GDM1 (cell line): Measurements from ENCODE around the gene MYBPH.
A peak's percentile ranks its signal among the peaks of the same experiment; 100 is the strongest.

Source experiments
- DNase-seq: peaks from one replicate; lab custom pipeline; 2025; lab: John Stamatoyannopoulos, UW

The MYBPH gene, protein sequence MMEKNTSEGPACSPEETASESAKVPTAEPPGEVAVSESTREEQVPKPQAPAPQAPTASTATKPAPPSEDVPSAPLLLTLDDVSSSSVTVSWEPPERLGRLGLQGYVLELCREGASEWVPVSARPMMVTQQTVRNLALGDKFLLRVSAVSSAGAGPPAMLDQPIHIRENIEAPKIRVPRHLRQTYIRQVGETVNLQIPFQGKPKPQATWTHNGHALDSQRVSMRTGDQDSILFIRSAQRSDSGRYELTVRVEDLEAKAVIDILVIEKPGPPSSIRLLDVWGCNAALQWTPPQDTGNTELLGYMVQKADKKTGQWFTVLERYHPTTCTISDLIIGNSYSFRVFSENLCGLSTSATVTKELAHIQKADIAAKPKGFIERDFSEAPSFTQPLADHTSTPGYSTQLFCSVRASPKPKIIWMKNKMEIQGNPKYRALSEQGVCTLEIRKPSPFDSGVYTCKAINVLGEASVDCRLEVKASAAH

GRCh38 chr1:203175237-203175826 is at the start of gene MYBPH:
TSS of gene MYBPH (minus strand) at chr1:203175826. CDS start at chr1:203175755, 71 bp downstream.
- no peak for DNase-seq

DNA sequence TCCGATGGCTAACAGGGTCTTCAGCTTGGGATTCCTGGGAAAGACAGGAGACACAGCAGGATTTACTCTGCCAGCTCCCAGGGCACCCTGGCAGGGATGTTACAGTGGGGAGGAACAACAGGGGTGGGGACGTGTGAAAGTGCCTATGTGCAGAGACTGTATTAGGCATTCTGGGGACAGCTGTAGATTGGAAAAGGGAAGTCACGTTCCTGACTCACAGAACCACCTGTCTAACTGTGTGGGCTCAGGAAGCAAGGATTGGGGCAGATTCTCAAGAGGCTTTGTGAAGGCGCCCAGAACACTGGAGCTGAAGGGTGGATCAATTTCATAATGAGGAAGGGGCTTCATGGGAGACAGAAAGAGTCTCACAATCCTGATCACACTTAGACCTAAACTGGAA is 49.4 kb upstream of the MYBPH start:
- no peak for DNase-seq

DNA sequence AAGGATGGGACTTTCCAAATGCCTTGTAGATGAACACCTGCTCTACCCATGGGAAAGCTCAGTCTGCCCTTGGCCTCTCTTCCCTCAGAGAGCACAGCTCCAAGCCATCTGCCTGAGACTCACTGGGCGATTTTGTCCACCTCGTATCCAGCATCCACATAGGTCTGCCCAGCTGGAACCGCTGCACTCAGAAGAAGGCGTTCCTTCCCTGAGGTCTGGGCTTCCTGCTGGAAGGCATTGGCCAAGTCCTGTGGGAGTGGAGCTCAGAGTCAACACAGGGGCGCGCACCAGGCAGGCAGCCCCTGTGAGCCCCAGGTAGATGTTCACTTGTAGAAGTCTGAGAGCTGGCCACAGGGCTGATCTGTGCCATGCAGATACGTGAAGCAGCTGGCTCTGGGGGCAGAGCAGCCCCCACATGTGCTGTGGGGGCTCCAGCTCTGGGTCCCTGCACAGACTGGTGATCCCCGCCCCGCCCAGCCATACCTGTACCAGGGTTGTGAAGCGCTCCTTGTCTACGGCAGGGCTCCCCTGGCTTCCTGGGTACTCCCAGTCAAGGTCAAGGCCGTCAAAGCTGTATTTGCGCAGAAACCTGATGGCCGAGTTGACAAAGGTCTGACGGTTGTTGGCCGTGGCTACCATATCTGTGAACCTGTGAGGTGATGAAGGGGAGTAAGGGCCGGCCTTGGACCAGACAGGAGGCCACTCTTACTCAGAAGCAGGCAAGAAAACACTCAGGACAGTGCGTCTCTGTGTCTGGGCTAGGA is 47.6 kb upstream of the MYBPH start:
- no peak for DNase-seq

DNA sequence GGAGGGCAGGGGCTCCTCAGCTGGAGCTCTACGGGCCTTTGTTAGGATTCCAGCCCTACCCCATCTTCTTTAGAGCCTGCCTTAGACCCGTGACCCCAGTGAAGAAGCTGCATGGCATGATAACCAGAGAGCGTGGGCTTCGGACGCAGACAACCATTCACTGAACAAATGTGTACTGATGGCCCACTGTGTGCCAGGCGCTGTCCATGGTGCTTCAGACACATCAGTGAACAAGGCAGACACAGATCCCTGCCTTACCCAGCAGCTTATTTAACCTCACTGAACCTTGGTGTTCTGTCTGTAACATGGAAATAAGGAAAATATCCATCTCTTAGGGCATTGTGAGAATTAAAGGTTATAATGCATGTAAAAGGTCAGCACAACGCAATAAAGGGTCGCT is 44.3 kb upstream of the MYBPH start:
- DNase-seq, result no peak

DNA sequence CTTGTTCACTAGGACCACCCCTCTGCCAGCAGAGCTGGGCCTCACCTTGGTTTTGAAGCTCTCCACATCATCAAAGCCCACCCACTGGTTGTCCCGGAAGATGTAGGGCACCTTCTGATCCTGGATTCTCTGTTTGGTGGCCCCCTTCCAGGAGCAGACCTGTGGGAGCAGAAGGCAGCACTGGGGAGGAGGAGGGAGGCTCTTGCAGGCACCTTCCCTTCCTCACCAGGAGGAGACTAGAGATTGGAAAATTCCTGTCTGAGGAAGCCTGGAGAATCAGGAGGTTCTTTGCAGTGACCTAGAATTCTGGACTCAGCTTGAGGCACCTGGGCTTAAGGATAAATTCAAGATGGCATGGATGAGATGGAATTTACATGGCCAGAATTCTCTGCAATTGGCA is 43.5 kb upstream of the MYBPH start:
- no peak for DNase-seq

GRCh38 chr1:203217668-203218067 is 42.0 kb upstream of the MYBPH start:
- no peak for DNase-seq

DNA sequence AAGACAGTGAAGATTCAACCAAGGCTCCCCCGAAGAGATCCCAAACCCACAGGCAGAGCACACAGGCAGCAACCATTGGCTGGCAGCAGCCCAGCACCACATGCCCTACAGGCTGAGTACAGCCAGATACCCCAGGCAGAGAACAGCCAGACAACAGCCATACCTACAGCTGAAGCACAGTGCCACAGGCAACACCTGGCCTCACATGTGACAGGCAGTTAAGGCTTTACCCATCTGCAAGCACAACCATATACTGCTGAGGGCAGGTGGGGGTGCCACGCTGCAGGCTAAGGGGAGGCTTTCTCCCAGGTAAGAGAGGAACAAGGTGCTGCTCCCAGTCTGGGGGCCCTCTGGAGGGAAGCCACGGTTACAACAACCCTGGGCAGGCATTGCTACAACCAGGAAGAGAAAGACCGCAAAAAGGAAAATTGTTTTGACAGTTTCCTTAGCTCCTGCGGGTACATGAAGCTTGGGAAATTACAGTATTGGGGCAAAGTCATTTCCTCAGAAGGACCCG is 41.6 kb upstream of the MYBPH start:
- DNase-seq, result no peak

DNA sequence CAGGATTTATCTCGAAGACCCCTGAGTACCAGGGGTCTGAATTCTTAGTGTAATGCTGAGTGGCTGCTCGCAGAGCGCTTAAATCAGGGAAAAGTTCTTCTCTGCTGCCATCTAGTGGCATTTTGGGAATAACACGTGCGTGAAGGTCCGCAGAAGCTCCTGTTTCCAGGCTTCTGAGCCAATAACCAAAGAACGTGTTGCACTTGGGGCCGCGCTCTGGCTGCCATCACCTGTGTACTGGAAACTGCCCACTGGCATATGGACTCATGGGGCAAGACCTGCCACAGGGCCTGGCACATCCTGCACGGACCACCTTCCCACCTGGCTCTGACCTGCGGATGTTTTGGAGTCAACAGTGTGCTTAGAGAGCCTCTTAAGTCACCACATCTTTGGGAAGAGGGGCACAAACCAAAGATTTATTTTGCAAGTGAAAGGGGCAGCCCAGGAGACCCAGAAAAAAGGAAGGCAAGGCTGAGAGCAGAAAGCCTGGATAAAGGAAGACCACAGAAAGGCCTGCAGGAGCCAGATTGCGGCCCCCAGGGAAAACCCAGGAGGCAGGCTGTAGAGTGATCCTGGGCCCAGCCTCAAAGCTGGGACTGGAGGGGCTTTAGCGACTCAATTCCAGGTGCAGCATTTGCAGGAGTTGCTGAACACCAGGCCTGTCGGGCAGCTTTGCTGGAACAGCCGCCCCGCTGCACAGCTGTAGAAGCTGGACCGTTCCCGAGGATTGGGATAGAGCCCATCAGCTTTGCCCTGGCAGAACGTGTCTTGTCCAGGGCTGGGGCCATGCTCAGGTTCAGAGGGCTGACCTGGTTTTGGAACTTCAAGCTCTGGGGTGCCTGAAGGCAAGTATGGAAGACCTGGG is 40.9 kb upstream of the MYBPH start:
- DNase-seq, result peak; percentile 63

- DNase-seq, result no peak
Measured at GRCh38 chr1:203215573-203215972, 39.9 kb upstream of the MYBPH start.

- no peak for DNase-seq
Measured at GRCh38 chr1:203214871-203215270, 39.2 kb upstream of the MYBPH start.

DNA sequence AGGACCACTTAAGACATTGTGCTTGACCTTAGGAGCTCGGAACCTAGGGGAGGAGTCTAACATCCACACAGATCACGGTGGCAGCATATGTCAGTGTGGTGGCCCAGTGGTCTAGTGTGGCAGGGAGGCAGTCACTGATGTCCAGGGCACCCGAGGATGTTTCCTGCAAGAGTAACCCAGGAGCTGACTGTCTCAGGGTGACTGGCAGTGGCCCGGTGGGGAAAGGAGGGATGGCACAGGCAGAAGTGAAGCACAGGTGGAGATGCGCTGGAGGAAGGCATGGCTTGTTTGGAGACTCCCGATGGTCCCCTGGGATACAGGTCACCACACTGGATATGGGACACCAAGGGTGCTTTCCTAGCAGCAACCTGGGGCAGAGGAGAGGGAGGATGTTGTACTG is 37.5 kb upstream of the MYBPH start:
- DNase-seq, result no peak

DNA sequence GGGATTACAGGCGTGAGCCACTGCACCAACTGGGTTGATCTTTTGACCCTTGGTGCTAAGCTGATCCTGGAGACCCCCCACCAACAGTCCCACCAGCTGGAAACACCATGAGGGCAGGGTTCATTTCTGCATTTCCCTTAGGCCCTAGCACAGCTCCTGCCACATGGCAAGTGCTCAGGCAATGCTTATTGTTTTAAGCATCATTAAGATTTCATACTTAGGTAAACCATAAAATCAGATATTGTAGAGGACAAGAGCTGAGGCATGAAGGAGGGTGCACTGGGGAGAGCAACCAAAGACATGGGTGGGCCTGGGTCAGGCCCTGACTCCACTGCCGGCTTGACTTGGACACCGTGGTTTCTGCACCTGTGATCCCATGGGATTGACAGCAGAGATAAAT is 36.2 kb upstream of the MYBPH start:
- no peak for DNase-seq

GRCh38 chr1:203210988-203211387 is 35.4 kb upstream of the MYBPH start:
- no peak for DNase-seq

GRCh38 chr1:203210350-203210749 is 34.7 kb upstream of the MYBPH start:
- DNase-seq, result no peak

DNA sequence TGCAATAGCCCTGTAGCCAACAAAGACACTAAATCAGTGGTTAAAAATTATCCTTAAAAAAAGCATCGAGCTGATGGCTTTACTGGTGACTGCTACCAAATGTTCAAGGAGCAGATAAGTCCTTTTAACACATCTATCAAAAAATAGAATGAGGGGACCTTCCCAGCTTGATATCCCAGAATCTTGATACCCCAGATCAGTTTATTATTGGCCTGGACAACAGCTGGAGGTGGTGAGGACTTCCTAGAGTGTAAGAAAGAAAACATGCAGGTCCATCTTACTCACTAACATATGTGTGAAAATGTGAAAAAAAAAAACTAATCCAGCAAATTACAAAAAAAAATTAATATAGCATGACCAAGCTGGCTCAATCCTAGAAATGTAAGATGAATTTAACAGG is 32.6 kb upstream of the MYBPH start:
- no peak for DNase-seq

DNA sequence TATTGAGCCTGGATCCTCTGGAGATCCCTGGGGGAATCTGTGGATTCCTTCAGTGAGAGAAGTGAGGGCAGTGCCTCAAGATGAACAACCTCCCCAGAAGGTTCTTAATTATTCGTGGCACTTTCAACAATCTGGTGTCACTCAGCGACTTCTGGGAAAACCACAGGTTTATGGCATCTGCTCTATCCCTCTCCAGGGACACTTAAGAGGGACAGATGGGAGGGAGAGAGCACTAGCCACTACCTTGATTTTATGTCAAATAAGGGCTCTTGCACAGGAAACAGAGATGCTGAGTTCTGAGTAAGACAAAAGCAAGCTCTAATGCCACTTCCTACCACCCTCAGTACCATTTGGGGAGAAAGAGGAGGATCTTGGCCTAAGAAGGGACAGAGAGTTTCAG is 32.1 kb upstream of the MYBPH start:
- no peak for DNase-seq

DNA sequence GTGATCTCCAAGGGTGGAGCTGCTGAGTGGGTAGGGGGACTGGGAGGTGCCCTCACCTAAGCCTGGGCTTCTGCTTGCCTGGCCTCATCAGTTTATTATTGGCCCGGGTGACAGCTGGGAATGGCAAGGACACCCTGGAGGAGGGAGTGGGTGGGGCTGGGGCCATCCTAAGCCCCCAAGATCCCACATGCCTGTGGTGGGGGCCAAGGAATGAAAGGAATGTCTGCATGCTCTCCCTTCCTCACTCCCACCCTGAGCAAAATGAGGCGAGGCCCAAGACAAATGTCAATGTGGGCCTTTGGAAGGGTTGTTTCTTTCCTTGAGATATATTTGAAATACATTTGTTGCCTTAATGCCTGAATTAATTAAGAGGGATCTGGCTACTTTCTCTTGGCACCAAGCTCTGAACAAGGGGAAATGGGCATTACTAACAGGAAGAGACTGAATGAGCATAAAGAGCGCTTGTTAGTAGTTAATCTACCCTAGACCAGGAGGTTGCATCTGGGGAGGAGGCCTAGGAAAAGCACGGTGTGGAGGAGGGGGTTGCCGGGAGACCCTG is 30.6 kb upstream of the MYBPH start:
- no peak for DNase-seq

DNA sequence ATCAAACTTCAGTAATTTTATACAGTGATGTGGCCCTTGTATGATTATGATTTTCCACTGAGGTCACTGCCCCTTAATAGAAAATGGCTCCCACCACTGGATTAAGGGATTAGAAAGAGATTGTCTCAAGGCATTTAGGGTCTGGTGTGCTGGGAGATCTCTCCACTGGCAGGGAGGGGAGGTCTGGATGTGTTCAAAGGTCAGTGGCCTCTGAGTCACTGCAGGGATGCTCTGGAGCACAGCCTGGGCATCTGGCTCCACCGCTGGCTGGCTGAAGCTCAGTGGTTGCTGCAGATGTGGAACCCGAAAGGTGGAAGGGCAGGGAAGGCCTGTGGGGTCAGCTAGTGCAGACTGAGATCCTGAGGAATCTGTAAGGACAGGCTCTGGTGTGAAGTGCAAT is 29.1 kb upstream of the MYBPH start:
- DNase-seq, result no peak

GRCh38 chr1:203202431-203203245 is 27.0 kb upstream of the MYBPH start:
- DNase-seq, result no peak

GRCh38 chr1:203201516-203202205 is 26.0 kb upstream of the MYBPH start:
- no peak for DNase-seq
